ENCODE data around the gene TEAD1.

TEAD1 gene

DNA sequence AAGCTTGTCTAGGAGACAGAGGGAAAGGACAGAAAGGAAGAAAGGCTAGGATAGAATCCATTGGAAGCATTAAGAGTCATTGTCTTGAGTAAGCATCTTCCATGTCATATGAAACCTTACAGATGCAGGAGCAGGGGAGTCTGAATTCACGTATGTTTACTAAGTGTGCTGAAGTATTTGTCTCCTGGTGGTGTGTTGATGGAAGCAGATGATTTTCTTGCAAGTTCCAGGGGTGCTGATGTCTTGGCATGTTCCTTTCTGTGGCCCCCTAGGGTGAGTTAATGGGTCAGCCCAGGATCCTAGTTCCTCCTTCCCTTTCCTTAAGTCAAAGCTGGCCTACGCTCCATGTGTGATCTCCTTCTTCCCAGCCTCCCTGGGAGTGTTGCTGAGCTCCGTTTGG lies 110.2 kb downstream of the TEAD1 start:
- no peaks in the 10 kb centered on the region for H4K20me1 ChIP-seq (ENCODE audit: control insufficient read depth, insufficient read depth, low read depth, low read length)
- no peaks in the 10 kb centered on the region for H3K4me1 ChIP-seq (ENCODE audit: control insufficient read depth, low read length)
- no peaks in the 10 kb centered on the region for H3K36me3 ChIP-seq (ENCODE audit: control insufficient read depth, low read length)
- TF ChIP-seq, protein P1, sequence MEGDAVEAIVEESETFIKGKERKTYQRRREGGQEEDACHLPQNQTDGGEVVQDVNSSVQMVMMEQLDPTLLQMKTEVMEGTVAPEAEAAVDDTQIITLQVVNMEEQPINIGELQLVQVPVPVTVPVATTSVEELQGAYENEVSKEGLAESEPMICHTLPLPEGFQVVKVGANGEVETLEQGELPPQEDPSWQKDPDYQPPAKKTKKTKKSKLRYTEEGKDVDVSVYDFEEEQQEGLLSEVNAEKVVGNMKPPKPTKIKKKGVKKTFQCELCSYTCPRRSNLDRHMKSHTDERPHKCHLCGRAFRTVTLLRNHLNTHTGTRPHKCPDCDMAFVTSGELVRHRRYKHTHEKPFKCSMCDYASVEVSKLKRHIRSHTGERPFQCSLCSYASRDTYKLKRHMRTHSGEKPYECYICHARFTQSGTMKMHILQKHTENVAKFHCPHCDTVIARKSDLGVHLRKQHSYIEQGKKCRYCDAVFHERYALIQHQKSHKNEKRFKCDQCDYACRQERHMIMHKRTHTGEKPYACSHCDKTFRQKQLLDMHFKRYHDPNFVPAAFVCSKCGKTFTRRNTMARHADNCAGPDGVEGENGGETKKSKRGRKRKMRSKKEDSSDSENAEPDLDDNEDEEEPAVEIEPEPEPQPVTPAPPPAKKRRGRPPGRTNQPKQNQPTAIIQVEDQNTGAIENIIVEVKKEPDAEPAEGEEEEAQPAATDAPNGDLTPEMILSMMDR (IDR thresholded peaks at IDR 0.05; ENCODE audit: low read depth, low read length, poor library complexity, severe bottlenecking): no peak
- TF ChIP-seq EZH2phosphoT487 (IDR thresholded peaks at IDR 0.05; ENCODE audit: borderline replicate concordance, low read length): no peak
- no peaks in the 10 kb centered on the region for H3K79me2 ChIP-seq (ENCODE audit: control insufficient read depth, low read length)
- no peak overlapping the region for H3K4me2 ChIP-seq (ENCODE audit: low read length)
- H3K27ac ChIP-seq (ENCODE audit: low read depth, low read length): no peak overlapping the region
- no peaks in the 10 kb centered on the region for H3K9me2 ChIP-seq (replicated peaks; ENCODE audit: control insufficient read depth, low read length)
- H3K9me3 ChIP-seq (ENCODE audit: control insufficient read depth, insufficient read depth, low read length): no peaks in the 10 kb centered on the region
- no peak overlapping the region for H3K4me3 ChIP-seq (ENCODE audit: low read length)
- no peaks in the 10 kb centered on the region for H3K27me3 ChIP-seq (ENCODE audit: control insufficient read depth, low read length)
- no peaks in the 10 kb centered on the region for H3F3A ChIP-seq (ENCODE audit: control insufficient read depth, insufficient read depth)

DNA sequence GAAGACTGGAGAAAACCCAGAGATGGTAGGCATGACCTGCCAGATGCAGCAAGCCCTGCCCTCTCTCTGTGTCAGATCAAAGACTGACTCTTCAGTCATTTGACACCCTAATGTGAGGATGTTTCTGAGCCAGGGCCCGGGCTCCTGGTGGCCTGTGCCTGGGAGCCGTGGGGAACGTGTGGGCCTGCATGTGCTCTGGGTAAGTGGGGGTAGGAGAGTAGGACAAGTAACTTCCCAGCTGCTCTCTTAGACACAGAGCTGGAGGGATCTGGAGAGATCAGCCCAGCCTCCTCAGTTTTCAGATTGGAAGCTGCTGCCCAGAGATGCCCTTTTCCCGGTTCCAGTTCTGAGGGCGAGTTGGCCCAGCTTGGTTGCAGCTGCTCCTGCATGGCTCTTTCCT lies 110.8 kb downstream of the TEAD1 start:
- no peaks in the 10 kb centered on the region for H3K9me3 ChIP-seq (ENCODE audit: control insufficient read depth, insufficient read depth, low read length)
- H3K9me2 ChIP-seq (replicated peaks; ENCODE audit: control insufficient read depth, low read length): no peaks in the 10 kb centered on the region
- TF ChIP-seq, protein P1 (IDR thresholded peaks at IDR 0.05; ENCODE audit: low read depth, low read length, poor library complexity, severe bottlenecking): no peak
- H3K27me3 ChIP-seq (ENCODE audit: control insufficient read depth, low read length): no peaks in the 10 kb centered on the region
- no peaks in the 10 kb centered on the region for H3K79me2 ChIP-seq (ENCODE audit: control insufficient read depth, low read length)
- H3K36me3 ChIP-seq (ENCODE audit: control insufficient read depth, low read length): no peaks in the 10 kb centered on the region
- H3K4me3 ChIP-seq (ENCODE audit: low read length): no peak overlapping the region
- no peaks in the 10 kb centered on the region for H3K4me1 ChIP-seq (ENCODE audit: control insufficient read depth, low read length)
- H3F3A ChIP-seq (ENCODE audit: control insufficient read depth, insufficient read depth): no peaks in the 10 kb centered on the region
- no peaks in the 10 kb centered on the region for H4K20me1 ChIP-seq (ENCODE audit: control insufficient read depth, insufficient read depth, low read depth, low read length)
- H3K27ac ChIP-seq (ENCODE audit: low read depth, low read length): no peak overlapping the region
- H3K4me2 ChIP-seq (ENCODE audit: low read length): no peak overlapping the region

DNA sequence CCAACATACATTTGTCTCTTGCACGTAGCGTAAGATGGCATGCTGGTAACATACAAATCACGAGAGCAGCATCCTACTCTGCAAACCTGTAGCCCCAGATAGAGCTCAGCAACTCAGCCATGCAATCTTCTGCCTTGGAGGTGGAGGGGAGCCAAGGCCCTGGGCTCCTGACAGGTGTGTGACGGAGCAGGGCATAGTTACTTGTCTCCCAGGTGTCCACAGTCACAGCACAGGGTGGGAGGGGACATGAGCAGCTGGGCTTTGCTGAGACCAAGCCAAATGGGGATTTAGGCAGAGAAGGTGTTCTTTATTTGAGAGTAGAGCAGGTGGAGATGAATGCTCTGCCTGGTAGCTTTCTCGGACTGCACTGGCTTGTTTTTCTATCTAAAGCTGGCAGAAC lies 111.7 kb downstream of the TEAD1 start:
- H3K4me3 ChIP-seq (ENCODE audit: low read length): no peak overlapping the region
- H3K27ac ChIP-seq (ENCODE audit: low read depth, low read length): no peak overlapping the region
- TF ChIP-seq, protein P1 (IDR thresholded peaks at IDR 0.05; ENCODE audit: low read depth, low read length, poor library complexity, severe bottlenecking): no peak
- TF ChIP-seq EZH2phosphoT487 (IDR thresholded peaks at IDR 0.05; ENCODE audit: borderline replicate concordance, low read length): no peak
- H4K20me1 ChIP-seq (ENCODE audit: control insufficient read depth, insufficient read depth, low read depth, low read length): no peaks in the 10 kb centered on the region
- no peaks in the 10 kb centered on the region for H3K4me1 ChIP-seq (ENCODE audit: control insufficient read depth, low read length)
- no peaks in the 10 kb centered on the region for H3K79me2 ChIP-seq (ENCODE audit: control insufficient read depth, low read length)
- no peaks in the 10 kb centered on the region for H3K36me3 ChIP-seq (ENCODE audit: control insufficient read depth, low read length)
- no peaks in the 10 kb centered on the region for H3K9me3 ChIP-seq (ENCODE audit: control insufficient read depth, insufficient read depth, low read length)
- no peaks in the 10 kb centered on the region for H3K9me2 ChIP-seq (replicated peaks; ENCODE audit: control insufficient read depth, low read length)
- H3F3A ChIP-seq (ENCODE audit: control insufficient read depth, insufficient read depth): no peaks in the 10 kb centered on the region
- H3K27me3 ChIP-seq (ENCODE audit: control insufficient read depth, low read length): no peaks in the 10 kb centered on the region
- no peak overlapping the region for H3K4me2 ChIP-seq (ENCODE audit: low read length)

DNA sequence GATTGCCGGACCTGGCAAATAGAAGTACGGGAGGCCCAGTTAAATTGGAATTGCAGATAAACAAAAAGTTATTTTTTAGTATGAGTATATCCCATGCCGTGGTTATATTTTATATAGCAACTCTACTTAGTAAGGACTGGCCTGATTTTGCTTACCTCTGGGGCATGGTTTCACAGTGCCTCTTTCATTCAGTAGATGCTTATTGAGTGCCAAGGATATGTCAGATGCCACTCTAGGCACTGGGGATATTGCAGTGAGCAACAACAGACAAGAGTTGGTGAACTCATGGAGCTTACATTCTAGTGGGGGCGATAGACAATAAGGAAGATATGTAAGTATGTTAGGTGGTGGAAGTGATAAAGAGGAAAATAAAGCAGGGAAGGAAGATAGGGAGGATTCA lies 112.2 kb downstream of the TEAD1 start:
- H3F3A ChIP-seq (ENCODE audit: control insufficient read depth, insufficient read depth): no peaks in the 10 kb centered on the region
- H3K4me3 ChIP-seq (ENCODE audit: low read length): no peak overlapping the region
- no peaks in the 10 kb centered on the region for H3K4me1 ChIP-seq (ENCODE audit: control insufficient read depth, low read length)
- no peaks in the 10 kb centered on the region for H3K36me3 ChIP-seq (ENCODE audit: control insufficient read depth, low read length)
- H3K27ac ChIP-seq (ENCODE audit: low read depth, low read length): no peak overlapping the region
- H3K4me2 ChIP-seq (ENCODE audit: low read length): no peak overlapping the region
- H3K9me3 ChIP-seq (ENCODE audit: control insufficient read depth, insufficient read depth, low read length): no peaks in the 10 kb centered on the region
- H3K9me2 ChIP-seq (replicated peaks; ENCODE audit: control insufficient read depth, low read length): no peaks in the 10 kb centered on the region
- TF ChIP-seq EZH2phosphoT487 (IDR thresholded peaks at IDR 0.05; ENCODE audit: borderline replicate concordance, low read length): no peak
- TF ChIP-seq, protein P1 (IDR thresholded peaks at IDR 0.05; ENCODE audit: low read depth, low read length, poor library complexity, severe bottlenecking): no peak
- H3K79me2 ChIP-seq (ENCODE audit: control insufficient read depth, low read length): no peaks in the 10 kb centered on the region
- H3K27me3 ChIP-seq (ENCODE audit: control insufficient read depth, low read length): no peaks in the 10 kb centered on the region
- H4K20me1 ChIP-seq (ENCODE audit: control insufficient read depth, insufficient read depth, low read depth, low read length): no peaks in the 10 kb centered on the region
